SIG-M5 treated with dmso at 0.1 percent for 504 hours (cell line): ENCODE data around the gene NPHP4.
"Not testable (repeated sequence)": the region's sequence is repeated elsewhere in the genome, so short reads cannot be mapped to it uniquely, and the experiment has no call there.

Source experiments
- DNase-seq: peaks from one replicate; lab custom pipeline; 2025; ENCODE audit not compliant: unreplicated experiment; lab: John Stamatoyannopoulos, UW

The NPHP4 gene

DNA sequence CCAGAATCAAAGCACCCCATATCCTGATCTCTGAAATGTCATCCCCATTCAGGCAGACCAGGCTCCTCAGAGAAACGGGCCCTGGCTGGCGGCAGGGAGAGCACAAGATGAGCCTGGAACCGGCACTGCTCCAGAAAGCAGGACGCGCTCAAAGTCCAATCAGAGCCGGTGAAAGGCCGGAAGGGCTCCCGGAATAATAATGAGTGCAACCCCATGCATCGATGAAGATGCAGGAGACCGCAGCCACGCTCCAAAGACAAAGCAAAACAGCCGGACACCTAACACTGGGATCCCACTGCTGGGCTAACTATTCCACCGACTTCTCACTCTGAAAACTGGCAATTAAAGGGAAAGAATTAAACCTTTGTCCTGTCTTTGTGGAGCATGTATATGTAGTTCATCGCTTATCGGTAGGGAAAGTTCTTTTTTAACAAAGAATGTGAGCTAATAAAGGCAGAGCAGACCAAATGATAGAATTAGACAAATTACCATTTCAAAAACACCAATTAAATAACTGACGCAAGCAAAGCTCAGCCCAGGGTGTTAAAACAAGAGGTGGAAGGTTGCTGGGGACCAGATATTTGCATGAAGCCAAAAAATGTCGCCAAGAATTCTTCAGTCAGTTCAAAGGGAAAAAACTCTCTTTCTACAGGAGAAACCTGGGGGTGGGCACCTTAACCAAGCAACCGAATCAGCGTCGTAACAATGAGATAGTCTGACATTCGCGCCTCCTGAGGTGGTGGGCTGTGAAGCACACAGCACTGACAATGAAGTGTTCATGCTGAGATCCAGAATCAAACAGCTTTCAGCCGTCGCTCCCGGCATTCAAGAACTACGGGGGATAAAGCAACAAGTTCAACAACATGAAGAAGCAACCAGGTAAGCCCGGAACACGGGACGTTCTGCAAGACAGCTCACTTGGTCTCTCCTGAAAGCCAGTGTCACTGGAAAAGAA, 95.2 kb downstream of the NPHP4 start:
- no peak for DNase-seq

DNA sequence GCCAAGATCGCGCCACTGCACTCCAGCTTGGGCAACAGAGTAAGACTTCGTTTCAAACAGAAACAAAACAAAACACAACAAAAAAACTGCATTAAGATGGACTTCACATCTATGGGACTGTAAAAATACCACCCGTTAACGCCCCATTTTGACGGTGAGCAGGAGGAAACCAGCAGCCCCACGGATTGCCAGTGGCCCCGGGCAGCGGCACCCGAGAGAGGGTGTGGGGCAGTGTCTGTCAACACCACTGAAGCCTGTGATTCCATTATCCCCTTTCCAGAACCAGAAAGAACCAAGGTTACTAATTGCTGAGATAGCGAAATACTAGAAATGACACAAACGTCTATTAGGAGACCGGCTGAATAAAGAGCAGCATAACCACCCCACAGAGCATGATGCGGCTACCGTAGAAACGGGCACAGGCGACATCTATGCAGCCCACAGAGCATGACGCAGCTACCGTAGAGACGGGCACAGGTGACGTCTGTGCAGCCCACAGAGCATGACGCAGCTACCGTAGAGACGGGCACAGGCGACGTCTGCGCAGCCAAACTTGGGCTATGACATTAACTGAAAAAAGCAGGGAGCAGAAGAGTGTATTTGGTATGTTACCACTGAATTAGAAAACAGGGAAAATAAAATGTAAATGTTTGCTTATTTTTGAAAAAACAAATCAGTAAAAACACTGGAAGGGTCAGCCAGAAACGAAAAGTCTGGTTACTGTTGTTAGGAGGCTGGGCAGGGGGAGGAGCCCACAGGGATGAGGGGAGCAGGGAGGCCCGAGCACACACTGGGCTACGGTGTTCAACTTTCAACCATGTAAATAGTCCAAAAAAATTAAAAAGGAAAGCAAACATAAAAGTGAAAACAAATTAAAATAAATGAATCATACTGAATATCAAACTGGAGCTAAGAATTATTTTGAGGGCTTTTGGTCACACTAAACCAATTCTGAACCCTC, 96.5 kb downstream of the NPHP4 start:
- no peak for DNase-seq

DNA sequence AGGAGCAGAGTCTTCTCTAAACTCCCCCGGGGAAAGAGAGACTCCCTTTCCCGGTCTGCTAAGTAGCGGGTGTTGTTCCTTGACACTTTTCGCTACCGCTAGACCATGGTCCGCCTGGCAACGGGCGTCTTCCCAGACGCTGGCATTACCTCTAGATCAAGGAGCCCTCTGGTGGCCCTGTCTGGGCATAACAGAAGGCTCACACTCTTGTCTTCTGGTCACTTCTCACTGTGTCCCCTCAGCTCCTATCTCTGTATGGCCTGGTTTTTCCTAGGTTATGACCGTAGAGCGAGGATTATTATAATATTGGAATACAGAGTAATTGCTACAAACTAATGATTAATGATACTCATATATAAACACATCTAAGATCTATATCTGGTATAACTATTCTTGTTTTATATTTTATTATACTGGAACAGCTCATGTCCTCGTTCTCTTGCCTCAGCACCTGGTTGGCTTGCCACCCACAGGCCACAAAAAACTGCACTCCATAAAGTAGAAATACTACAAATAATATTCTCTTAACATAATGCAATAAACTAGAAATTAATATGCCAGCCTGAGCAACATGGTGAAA, 98.4 kb downstream of the NPHP4 start:
- not testable (repeated sequence) for DNase-seq

DNA sequence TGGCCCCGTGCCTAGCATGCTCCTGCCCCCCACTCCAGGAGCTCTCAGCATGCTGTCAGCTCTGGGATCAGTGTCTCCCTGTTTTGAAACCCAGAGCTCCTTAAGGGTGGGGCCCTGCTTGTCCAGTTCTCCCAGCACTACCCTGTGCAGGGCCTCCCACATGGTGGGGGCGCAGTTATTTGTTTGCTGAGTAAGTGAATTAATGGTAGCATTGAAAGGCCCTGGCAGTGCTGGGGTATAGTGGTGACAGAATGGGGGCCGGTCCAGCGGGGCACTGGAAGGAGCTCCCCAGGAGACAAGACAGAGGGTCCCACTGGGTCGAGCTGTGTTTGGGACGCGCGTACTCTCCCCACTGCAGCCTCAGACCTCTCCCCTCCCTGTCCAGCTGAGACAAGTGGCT, 99.9 kb downstream of the NPHP4 start:
- DNase-seq = no peak

DNA sequence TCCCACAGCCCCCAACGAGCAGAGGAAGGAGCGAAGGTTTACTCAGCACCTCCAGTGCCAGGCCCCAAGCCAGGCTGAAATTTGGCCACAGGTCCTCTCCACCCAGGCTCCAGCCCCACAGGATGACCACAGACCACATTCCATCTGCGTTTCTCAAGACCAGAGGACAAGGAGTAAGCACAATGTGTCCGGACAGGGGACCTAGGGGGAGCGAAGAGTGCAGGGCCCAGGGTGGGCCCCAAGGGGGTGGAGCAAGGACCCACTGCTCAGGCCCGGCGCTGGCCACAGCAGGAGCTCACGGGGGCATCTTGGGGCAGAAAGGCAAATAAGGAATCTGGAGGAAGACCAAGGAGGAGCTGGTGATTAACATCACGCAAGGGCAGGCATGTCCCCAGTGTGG, 100.5 kb downstream of the NPHP4 start:
- DNase-seq = no peak

DNA sequence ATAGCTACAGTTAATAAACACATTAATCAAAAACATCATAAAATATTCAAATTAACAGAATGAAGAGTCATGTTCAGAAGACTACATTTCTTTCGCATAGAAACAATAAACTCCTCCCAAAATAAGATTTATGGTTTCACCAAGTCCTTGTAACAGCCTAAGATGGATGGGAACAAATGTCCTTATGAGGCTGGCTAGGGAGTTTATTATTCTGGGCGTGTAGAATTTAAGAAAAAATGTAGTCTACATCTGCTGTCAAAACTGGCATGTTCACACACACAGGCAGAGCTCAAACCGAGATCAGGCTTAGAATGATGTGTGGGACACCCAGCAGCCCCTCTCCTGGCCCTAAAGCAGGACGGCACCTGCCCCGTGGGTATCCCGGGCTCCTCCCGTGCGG, 101.1 kb downstream of the NPHP4 start:
- DNase-seq = no peak

DNA sequence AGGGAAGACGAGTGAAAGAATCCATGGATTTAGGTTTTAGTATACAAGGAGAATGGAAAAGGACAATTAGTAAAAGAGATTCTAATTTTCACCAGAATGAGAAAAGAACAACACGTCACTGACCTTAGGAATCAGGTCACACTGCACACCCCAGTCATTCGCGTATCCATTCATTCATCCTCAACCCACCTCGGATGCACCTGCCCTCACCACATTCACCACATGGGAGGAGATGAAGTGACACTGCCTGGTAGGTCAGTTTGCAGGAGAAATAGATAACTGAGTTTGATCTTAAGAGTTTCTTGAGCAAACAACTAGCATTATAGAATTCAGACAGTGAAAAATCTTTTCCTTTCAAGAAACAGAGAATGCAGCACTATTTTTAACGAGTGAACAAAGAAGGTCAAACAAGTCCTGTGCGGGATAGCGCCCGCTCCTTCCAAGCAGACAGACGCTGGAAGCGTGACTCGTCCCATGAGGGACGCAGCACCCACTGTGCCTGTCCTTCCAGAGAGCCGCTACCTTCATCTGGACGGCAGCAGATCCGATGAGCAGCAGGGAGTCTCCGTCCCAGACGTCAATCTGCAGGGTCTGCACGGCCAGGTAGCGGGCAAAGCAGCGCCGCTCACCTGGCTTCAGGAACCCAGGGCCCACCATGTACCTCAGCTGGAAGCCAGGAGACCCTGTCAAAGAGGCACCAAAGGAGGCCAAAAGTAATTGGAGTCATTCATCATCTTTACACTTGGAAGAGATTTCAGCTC, 101.7 kb downstream of the NPHP4 start:
- DNase-seq = no peak

DNA sequence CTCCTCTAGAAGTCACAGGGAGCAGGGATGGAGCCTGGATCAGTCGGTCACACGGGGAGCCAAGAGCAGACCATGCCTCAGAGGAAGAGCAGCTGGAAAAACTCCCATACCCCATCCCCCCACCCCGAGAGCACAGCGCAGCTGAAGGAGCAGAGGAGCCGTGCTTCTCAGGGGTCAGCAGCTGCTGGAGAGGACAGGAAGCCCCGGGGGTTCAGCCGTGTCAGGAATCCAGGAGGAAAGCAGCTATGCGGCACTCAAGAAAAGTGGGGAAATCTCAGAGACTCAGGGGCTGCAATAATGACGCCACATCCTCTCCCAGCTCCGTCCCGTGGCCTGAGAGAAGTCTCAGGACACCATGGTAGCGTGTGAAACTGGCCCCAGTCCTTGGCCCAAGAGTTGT, 102.3 kb downstream of the NPHP4 start:
- DNase-seq = no peak

DNA sequence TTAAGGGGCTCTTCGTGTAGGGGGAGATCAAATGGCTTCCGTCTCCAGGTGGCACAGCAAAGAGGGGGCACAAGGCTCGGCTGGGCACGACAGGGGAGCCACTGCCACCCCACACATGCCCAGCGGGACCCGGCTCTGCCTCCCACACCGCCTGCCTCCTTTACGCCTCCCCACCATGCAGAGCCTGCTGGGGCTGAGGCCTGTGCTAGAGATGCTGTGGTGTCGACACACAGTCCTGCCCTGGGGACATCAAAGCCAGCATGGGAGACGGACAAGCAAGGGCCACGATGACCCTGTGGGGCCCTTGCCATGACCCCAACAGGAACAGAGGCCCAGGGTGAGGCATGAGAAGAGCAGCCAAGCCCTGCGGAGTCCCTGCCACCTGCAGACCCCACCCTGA, 102.8 kb downstream of the NPHP4 start:
- no peak for DNase-seq

DNA sequence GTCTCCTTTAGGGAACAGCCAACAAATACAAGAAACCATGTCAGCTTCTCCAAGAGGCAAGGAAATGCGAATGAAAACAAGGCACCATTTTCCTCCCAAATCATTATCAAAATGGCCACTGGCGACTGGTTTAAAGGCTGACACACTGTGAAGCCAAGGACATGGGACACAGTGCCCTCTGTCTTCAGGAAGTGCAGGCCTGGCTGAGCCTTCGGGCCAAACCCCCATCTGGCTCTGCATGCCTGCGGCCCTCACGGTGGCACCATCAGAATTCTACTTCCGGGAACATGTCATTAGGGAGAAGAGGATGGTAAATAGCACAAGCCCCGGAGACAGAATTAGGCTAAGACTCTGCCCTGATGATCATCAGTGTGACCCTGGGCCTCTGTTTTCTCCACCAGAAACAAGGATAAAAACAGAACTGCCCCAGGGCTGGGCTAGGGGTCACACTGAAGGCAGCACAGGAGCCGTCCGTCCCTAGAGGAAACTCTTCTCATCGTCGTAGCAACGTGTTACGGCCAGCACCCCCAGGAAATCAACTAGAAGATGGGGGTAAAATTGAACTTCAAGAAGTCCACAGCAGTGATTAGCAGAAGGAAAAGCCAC, 103.5 kb downstream of the NPHP4 start:
- DNase-seq = no peak

DNA sequence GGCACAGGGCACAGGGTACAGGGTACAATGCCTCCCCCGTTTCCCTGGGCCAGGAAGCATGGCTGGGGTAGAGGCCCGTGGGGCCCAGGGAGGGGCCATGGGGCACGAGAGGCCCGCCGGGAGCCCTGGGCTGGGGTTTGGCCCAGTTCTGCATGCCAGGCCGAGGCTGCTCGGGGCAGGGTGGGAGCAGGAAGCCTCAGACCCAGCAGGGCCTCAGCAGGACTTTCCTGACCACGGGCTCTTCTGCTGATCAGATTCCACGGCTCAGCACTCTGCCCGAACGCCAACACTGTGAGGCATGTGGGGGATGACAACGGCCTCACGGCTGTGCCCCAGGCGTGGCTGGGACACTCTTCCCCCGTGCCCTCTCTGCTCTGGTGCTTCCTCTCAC, 104.3 kb downstream of the NPHP4 start:
- DNase-seq = no peak

DNA sequence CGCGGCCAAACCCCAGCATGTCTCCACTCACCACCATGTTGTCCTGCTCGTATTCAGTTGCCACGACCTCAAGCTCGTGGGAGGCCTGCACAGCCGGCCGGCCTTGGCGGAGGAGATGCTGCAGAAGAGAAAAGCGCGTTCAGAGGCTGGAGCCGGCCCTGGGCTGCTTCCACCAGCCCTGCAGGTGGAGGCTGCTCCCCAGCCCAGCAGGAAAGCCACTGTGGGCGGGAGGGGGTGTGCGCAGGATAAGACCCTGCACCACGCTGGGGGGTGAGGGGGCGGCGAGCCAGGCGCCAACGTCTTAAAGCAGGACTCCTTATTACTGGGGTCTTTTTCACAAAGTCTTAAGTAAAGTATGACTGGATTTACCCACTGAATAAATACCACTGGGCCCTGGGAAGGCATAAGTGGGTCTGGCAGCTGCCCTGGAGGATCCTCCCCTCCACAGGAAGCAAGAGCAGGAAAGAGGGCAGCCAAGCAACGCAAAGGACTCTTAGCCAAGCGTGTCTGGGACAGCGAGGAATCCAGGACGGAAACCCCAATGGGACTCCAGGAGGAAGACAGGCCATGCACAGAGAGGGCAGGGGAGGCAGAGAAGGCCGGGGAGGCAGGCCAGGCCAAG, 104.8 kb downstream of the NPHP4 start:
- DNase-seq = no peak

DNA sequence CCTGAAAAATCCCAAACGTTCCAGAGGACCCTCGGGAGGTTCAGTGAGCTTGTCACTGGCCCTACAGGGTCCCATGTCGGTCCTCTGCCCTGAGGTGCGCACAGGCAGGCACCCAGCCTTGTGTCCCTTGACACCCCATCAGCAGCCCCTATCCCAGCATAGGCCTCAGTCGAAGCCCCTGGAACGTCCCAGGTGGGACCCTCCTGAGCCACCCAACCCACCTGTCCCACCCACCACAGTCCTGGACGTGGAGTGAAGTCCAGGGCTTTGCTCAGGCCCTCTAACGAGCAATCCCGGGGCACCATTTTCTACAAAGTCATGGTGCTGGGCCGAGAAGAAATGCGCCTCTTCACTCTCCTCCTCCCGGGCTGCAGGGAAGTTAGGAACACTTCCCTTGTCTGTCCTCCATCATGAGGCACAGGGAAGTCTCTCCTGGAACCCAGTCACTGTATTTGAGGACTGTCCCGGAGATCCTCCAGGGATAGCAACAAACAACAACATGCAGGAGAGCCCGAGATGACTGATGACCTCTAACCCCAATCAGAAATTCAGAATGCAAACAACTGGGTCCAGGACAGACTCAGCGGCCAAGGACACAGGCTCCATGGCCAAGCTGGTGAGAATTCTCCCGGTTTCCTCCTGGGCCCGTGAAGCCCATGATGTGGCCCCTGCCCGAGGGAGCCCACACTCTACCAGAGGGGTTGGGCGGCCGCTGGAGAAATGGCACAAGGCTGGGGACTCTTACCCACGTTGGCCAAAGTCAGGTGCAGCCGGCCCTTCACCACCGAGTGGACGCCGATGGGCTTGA, 105.5 kb downstream of the NPHP4 start:
- no peak for DNase-seq

DNA sequence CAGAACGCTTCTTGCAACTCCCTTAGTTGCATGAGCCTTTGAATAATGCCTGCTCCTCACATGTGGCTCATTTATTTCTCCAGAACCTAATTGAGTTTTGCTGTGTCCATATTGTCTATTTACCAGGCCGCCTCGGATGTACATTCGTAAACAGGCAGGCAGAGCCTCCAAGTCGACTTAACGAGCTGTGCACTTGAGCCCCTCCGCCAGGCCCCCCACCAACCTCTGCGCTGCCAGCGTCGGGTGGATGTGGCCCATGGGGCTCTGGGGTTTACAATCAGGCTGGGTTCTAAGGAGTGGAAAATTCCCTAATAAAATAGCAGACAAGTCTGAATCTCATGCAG, 106.1 kb downstream of the NPHP4 start:
- DNase-seq = no peak

DNA sequence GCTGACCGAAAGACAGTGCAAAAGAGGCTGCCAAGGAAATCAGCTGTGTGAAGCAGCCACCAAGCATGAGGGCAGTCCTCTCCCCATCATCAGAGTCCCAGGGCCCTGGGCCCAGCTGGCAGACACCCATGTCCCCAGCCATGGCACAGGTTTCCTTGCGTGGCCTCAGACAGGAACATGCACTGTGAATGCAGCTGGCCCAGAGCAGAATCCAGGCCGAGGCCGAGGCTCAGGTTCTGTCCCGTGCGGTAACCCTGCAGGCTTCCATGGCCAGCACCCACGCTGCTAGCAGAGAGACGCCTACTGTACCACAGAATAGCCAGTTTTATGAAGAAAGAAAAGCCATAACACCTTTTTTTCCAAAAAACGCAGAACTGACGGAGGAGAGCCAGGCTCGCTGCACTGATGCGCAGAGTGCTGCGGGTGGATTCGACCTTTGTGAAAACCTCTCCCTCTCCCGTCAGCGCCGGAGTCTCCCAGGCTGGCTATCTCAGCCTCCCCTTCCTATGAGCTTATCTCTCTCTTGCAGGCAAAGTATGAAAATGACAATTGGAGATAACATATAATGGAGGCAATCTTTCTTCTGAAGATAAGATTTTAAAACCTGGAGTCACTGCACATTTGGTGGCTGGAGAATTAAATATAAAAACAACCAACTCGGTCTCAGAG, 106.6 kb downstream of the NPHP4 start:
- no peak for DNase-seq

DNA sequence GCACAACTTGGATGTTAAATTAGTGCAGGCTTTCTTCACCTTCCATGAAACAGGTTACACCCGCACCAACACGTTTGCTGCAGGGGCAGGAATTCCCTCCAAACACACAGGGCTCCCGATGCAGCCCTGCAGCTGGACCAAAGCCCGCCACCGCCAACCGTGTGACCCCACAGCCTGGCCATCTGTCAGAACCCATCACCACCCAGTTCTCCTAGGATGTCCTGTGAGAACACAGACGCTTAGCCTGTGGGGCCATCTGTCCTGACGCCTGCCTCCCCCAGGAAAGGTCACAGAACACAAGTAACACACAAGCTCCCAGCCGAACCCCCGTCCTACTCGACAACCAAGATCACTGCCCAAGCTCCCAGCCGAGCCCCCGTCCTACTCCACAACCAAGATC, 108.1 kb downstream of the NPHP4 start:
- no peak for DNase-seq

DNA sequence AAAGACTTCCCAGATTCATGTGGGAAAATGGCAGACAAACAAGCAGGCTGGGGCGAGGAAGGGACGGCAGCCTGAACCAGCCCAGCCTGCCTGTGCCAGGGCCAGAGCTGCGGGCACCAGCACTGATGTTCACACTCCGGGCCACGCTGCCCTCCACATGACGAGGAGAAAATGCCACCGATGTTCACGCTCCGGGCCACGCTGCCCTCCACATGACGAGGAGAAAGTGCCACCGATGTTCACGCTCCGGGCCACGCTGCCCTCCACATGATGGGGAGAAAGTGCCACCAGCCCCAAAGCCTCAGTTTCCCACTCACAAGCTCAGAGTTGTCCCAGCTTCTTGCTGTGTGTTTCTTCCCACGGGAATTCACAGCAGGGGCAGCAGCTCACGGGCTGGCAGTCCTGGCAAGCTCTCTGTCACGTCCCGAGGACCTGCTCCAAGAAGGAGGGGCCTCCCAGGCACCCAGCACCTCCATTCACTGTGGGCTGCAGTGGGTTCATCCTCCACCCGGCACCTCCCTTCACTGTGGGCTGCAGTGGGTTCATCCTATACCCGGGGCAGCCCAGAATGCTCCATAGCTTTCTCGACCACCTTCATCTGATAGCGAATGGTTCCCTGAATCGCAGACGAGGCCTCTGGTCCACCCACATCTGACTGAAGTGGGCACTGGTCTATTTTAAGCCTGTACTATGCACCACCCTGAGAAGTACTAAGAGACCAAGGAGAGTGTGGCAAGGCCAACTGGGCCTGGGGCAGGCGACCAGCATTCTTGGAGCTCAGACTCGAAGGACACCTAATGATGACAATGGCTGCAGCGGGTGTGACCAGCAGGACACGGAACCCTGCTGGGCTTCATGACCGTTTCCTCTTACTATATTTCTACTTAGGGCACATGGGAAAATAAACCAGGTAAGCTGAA, 108.8 kb downstream of the NPHP4 start:
- no peak for DNase-seq
